ENCODE results near the gene FAM210A. TPM values are rescaled to one million over a fixed set of nuclear protein-coding genes. Genes with fewer than 3 reads are reported as not detected.

Gene FAM210A
- total RNA-seq, 1 experiment from 2014 or later, result 26.2 TPM

GRCh38 chr18:13735681-13736080 lies 9.3 kb upstream of the FAM210A start:
- ChIA-PET RAD21 (ENCODE audit: low non-redundant PET in 1 of 2, low total read pairs in 2 of 2, uncharacterized antibody in 2 of 2, unreplicated experiment in 2 of 2) (no interaction called here), POLR2A (no interaction called here), CTCF (no interaction called here)
- TF ChIP-seq EZH2 (IDR thresholded peaks at IDR 0.05) (no peak), RAD21 (IDR thresholded peaks at IDR 0.05; ENCODE audit: low read depth) (no peak), EZH2phosphoT487 (IDR thresholded peaks at IDR 0.05; ENCODE audit: borderline replicate concordance) (no peak), CBX3 (IDR thresholded peaks at IDR 0.05; ENCODE audit: low read depth) (no peak), ATF3 (IDR thresholded peaks at IDR 0.05) (no peak), TCF7L2 (IDR thresholded peaks at IDR 0.05; ENCODE audit: borderline replicate concordance, extremely low read depth, insufficient read depth, insufficient read length) (no peak), POLR2A (IDR thresholded peaks at IDR 0.05; ENCODE audit: borderline replicate concordance, extremely low read depth, insufficient read depth, insufficient read length) (no peak), ZBTB33 (IDR thresholded peaks at IDR 0.05; ENCODE audit: extremely low read depth, insufficient replicate concordance, low read length) (no peak), ELF1 (IDR thresholded peaks at IDR 0.05; ENCODE audit: borderline replicate concordance, low read depth) (no peak), SIN3A (IDR thresholded peaks at IDR 0.05; ENCODE audit: low read depth) (no peak), MAX (IDR thresholded peaks at IDR 0.05) (no peak), ZFX (IDR thresholded peaks at IDR 0.05) (no peak), JUND (IDR thresholded peaks at IDR 0.05) (no peak), SP1 (IDR thresholded peaks at IDR 0.05; ENCODE audit: low read depth) (no peak), POLR2AphosphoS5 (IDR thresholded peaks at IDR 0.05; ENCODE audit: low read depth, low read length) (no peak), ZNF274 (IDR thresholded peaks at IDR 0.05; ENCODE audit: low read depth, low read length) (no peak), SRF (IDR thresholded peaks at IDR 0.05; ENCODE audit: low read depth) (no peak)
- Histone ChIP-seq H3K4me1 (ENCODE audit: control insufficient read depth in 1 of 2, insufficient read depth in 2 of 2, low read length in 2 of 2) (no peaks in the 10 kb centered on the region), H3K27me3 (ENCODE audit: insufficient read depth, low read length) (no peaks in the 10 kb centered on the region), H3K4me2 (ENCODE audit: low read length) (no peak overlapping the region), H3K9me2 (ENCODE audit: insufficient read depth) (no peaks in the 10 kb centered on the region), H2AFZ (ENCODE audit: low read depth, low read length, poor library complexity, severe bottlenecking) (no peak overlapping the region), H3K4me3 (replicated peaks in 1 of 2; ENCODE audit: low read depth in 1 of 2, low read length in 2 of 2) (no peak overlapping the region), H4K20me1 (ENCODE audit: insufficient read depth) (no peaks in the 10 kb centered on the region), H3K9me3 (ENCODE audit: control insufficient read depth in 1 of 2, insufficient read depth in 1 of 2, low read depth in 1 of 2, low read length in 2 of 2) (no peaks in the 10 kb centered on the region), H3K36me3 (ENCODE audit: control insufficient read depth in 1 of 2, insufficient read depth in 2 of 2, low read length in 2 of 2) (peaks cover 47 to 51% of the 10 kb centered on the region in 2 experiments), H3K79me2 (ENCODE audit: insufficient read depth, low read length) (peaks cover 46% of the 10 kb centered on the region), H3K9ac (ENCODE audit: low read length) (no peak overlapping the region), H3K27ac (ENCODE audit: low read depth, low read length) (no peak overlapping the region)
- no TSS peak for BruUV-seq (replicated peaks)
- no peak for ATAC-seq
- intact Hi-C loops (cut with micrococcal nuclease), result no loop called here
- no peak for DNase-seq (ENCODE audit: low read depth, low spot score)

Measured in HCT116 (cell line).